Natural killer cell (primary cell): ENCODE measurements around the gene ENHO. TPM values are rescaled to one million over a fixed set of nuclear protein-coding genes. Genes with fewer than 3 reads are reported as not detected.

Experiments
- ATAC-seq, 3 donors: fragments of 150-1000 bp in 2 of 3; fragments of 200-7000 bp in 1 of 3; cut with Tn5 transposase; 1 replicate in 1 of 3; 2 replicates in 2 of 3; pipeline ENCODE4 v1.10.0; 2021; ENCODE audit warnings: mild to moderate bottlenecking in 2 of 3, moderate library complexity in 2 of 3
- DNase-seq, 2 donors: peaks; one replicate each; pipeline versions ENCODE4 v3.0.0 to v3.0.0-alpha.2; 2013 to 2021; ENCODE audit warnings: mixed read lengths in 1 of 2
- H3K27ac ChIP-seq: one replicate; pipeline ENCODE4 v1.5.1; 2013; ENCODE audit warnings: mild to moderate bottlenecking, low read length
- H3K27me3 ChIP-seq: one replicate; pipeline ENCODE4 v1.6.1; 2013; ENCODE audit warnings: low read length; ENCODE audit not compliant: control insufficient read depth, insufficient read depth
- H3K36me3 ChIP-seq: one replicate; pipeline ENCODE4 v1.6.1; 2013; ENCODE audit warnings: low read length; ENCODE audit not compliant: control insufficient read depth, insufficient read depth
- H3K4me1 ChIP-seq: one replicate; pipeline ENCODE4 v1.6.1; 2013; ENCODE audit warnings: low read length; ENCODE audit not compliant: control insufficient read depth, insufficient read depth
- H3K4me3 ChIP-seq: one replicate; pipeline ENCODE4 v1.5.1; 2013; ENCODE audit warnings: low read length
- H3K9me3 ChIP-seq: one replicate; pipeline ENCODE4 v1.6.1; 2013; ENCODE audit warnings: low read length; ENCODE audit not compliant: control insufficient read depth, insufficient read depth
- H3K27ac Mint-ChIP-seq, 2 donors: one replicate each; pipeline ENCODE4 v1.8.0; 2022; ENCODE audit warnings: mild to moderate bottlenecking in 2 of 2, mixed read lengths in 2 of 2, moderate library complexity in 1 of 2
- H3K27me3 Mint-ChIP-seq, 2 donors: one replicate each; pipeline ENCODE4 v1.8.0; 2022; ENCODE audit warnings: low read depth in 2 of 2, mixed read lengths in 2 of 2
- H3K36me3 Mint-ChIP-seq: one replicate; pipeline ENCODE4 v1.8.0; 2022; ENCODE audit warnings: mixed read lengths
- H3K4me1 Mint-ChIP-seq, 2 donors: one replicate each; pipeline ENCODE4 v1.8.0; 2022; ENCODE audit warnings: mixed read lengths in 2 of 2
- H3K4me3 Mint-ChIP-seq: one replicate; pipeline ENCODE4 v1.8.0; 2022; ENCODE audit warnings: mild to moderate bottlenecking, moderate library complexity, mixed read lengths
- H3K9me3 Mint-ChIP-seq, 2 donors: one replicate each; pipeline ENCODE4 v1.8.0; 2022; ENCODE audit warnings: mixed read lengths in 2 of 2
- WGBS: methylation state at CpG from one replicate; pipeline ENCODE4 v1.1.7; 2013; ENCODE audit warnings: missing lambda C conversion rate; ENCODE audit not compliant: insufficient coverage; 5-methylcytosine and 5-hydroxymethylcytosine counted together
- intact Hi-C: fragments of 100-400 bp; cut with micrococcal nuclease; formaldehyde crosslinking; loops from one replicate; pipeline ENCODE4 v1.14.2; 2022
- total RNA-seq, 4 donors: library from RNA; stranded (reverse); fragments of 120-200 nt in 1 of 4; gene quantifications; one replicate each; pipeline versions ENCODE4 v1.2.3 to v1.2.4, GENCODE V29; 2013 to 2022
- TF ChIP-seq, protein P1 (sequence below): fragments of 200-600 bp; IDR thresholded peaks from one replicate; pipeline ENCODE4 v1.8.0; 2022; ENCODE audit warnings: antibody characterized with exemption

The ENHO gene
- total RNA-seq, 3 donors from 2014 or later (not counting 1 experiment from before 2014, with no cell fraction given), result 0.34 to 1.7 TPM; not detected in 1

GRCh38 chr9:34505370-34506120, 17.2 kb downstream of the ENHO start:
- H3K27ac Mint-ChIP-seq, result no peak overlapping the region
- DNase-seq (no peak), ATAC-seq (no peak)
- intact Hi-C loops, result no loop called here
- no peaks in the 10 kb centered on the region for H3K27me3 ChIP-seq
- H3K27me3 Mint-ChIP-seq, result peaks cover 0 to 9% of the 10 kb centered on the region in 2 donors
- no peaks in the 10 kb centered on the region for H3K36me3 ChIP-seq
- no peaks in the 10 kb centered on the region for H3K36me3 Mint-ChIP-seq
- H3K27ac ChIP-seq, result no peak overlapping the region
- no peaks in the 10 kb centered on the region for H3K4me1 Mint-ChIP-seq
- no peaks in the 10 kb centered on the region for H3K9me3 Mint-ChIP-seq
- 88% methylated on average over 5 of the region's 5 CpGs for WGBS
- no peaks in the 10 kb centered on the region for H3K9me3 ChIP-seq
- TF ChIP-seq, protein P1, sequence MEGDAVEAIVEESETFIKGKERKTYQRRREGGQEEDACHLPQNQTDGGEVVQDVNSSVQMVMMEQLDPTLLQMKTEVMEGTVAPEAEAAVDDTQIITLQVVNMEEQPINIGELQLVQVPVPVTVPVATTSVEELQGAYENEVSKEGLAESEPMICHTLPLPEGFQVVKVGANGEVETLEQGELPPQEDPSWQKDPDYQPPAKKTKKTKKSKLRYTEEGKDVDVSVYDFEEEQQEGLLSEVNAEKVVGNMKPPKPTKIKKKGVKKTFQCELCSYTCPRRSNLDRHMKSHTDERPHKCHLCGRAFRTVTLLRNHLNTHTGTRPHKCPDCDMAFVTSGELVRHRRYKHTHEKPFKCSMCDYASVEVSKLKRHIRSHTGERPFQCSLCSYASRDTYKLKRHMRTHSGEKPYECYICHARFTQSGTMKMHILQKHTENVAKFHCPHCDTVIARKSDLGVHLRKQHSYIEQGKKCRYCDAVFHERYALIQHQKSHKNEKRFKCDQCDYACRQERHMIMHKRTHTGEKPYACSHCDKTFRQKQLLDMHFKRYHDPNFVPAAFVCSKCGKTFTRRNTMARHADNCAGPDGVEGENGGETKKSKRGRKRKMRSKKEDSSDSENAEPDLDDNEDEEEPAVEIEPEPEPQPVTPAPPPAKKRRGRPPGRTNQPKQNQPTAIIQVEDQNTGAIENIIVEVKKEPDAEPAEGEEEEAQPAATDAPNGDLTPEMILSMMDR, result no peak
- H3K4me3 ChIP-seq, result no peak overlapping the region
- no peaks in the 10 kb centered on the region for H3K4me1 ChIP-seq
- no peak overlapping the region for H3K4me3 Mint-ChIP-seq

DNA sequence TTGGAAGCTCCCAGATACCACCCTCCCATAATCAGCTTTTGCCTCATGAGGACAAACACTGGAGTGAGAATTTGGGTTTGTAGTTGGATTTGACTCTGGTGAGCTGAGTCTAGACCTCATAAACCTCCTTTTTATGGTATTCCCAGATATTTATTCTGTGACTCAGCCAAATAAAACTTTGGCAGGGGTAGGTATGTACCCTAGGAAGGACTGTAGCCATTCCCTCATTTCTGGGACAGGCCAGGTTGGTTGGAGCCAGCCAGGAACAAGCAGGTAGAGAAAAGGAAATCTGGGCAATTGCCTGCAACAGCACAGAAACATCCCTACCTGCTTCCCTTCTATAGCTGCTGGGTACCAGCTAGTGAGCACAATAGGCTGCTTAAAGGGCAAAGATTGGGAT, 19.4 kb downstream of the ENHO start:
- H3K27ac ChIP-seq, result no peak overlapping the region
- ATAC-seq (no peak), DNase-seq (no peak)
- no peaks in the 10 kb centered on the region for H3K36me3 ChIP-seq
- H3K4me3 ChIP-seq, result no peak overlapping the region
- TF ChIP-seq, protein P1, result no peak
- intact Hi-C loops, result no loop called here
- no peaks in the 10 kb centered on the region for H3K36me3 Mint-ChIP-seq
- no peaks in the 10 kb centered on the region for H3K4me1 Mint-ChIP-seq
- no peaks in the 10 kb centered on the region for H3K27me3 ChIP-seq
- no peak overlapping the region for H3K4me3 Mint-ChIP-seq
- no peaks in the 10 kb centered on the region for H3K9me3 Mint-ChIP-seq
- no peak overlapping the region for H3K27ac Mint-ChIP-seq
- H3K27me3 Mint-ChIP-seq, result peaks cover 15 to 18% of the 10 kb centered on the region in 2 donors
- no peaks in the 10 kb centered on the region for H3K9me3 ChIP-seq
- no peaks in the 10 kb centered on the region for H3K4me1 ChIP-seq

GRCh38 chr9:34502891-34503290, 19.9 kb downstream of the ENHO start:
- intact Hi-C loops, result no loop called here

More at GRCh38 chr9:34502891-34503290, 19.9 kb downstream of the ENHO start:
- Mint-ChIP-seq H3K27ac (no peak overlapping the region), H3K27me3 (peaks cover 19% of the 10 kb centered on the region in 2 donors), H3K36me3 (no peaks in the 10 kb centered on the region), H3K4me1 (no peaks in the 10 kb centered on the region), H3K4me3 (no peak overlapping the region), H3K9me3 (no peaks in the 10 kb centered on the region)
- TF ChIP-seq, protein P1, result no peak
- no peaks in the 10 kb centered on the region for H3K4me1 ChIP-seq
- H3K27ac ChIP-seq, result no peak overlapping the region
- H3K36me3 ChIP-seq, result no peaks in the 10 kb centered on the region
- WGBS, result 83% methylated on average over 6 of the region's 6 CpGs
- no peak overlapping the region for H3K4me3 ChIP-seq
- DNase-seq (no peak), ATAC-seq (no peak)
- no peaks in the 10 kb centered on the region for H3K27me3 ChIP-seq
- H3K9me3 ChIP-seq, result no peaks in the 10 kb centered on the region
